HG02885 (cell line): Measurements from ENCODE around the gene CSNK1G1.
"Not testable (repeated sequence)": the region's sequence is repeated elsewhere in the genome, so short reads cannot be mapped to it uniquely, and the experiment has no call there.

Experiments
- ATAC-seq: cut with Tn5 transposase; IDR thresholded peaks from one replicate; pipeline ENCODE4 v1.9.1; 2021; ENCODE audit warnings: mild to moderate bottlenecking; ENCODE audit not compliant: unreplicated experiment, poor library complexity

CSNK1G1 gene

DNA sequence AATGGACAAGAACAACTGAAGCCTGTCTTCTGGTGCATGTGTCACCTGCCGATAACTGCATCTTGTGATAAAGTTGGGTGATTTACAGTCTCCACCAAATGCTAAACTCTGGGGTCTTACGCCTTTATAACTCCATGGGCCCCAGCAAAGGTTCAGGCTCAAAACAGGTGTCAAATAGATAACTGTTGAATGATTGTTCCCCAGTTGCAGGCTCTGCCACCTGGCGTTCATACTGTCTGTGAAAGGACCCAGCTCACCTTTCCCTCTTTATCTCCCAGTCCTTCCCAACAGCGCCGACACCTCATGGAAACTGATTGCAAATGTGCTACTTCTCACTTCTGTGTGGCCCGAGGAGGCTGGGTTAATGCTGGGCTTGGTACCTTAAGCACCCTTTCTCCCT is 212.7 kb downstream of the CSNK1G1 start:
- ATAC-seq, result no peak

DNA sequence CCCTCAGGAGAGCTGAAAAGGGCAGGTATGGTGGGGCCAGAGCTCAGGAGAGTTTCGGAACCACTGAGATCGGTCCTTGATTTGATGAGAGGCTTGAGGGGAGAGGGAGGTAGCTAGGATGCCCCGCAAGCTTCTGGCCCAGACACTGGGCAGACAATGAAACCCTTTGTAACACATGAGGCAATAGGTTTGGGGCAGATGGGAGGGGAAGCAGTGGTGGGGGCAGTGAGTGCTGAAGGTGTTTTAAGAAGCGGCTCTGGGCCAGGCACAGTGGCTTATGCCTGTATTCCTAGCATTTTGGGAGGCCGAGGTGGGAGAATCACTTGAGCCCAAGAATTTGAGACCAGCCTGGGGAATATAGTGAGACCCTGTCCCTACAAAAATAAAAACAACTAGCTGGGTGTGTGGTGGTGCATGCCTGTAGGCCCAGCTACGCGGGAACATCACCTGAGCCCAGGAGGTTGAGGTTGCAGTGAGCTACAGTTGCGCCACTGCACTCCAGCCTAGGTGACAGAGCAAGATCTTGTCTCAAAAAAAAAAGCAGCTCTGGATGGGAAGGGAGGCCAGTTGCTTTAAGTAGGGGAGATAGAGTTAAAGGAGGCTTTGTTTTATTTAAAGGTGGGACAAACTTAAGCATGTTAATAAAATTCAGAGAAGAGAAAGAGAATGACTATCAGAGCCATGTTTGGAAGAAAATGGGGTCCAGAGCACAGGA is 214.0 kb downstream of the CSNK1G1 start:
- no peak for ATAC-seq

DNA sequence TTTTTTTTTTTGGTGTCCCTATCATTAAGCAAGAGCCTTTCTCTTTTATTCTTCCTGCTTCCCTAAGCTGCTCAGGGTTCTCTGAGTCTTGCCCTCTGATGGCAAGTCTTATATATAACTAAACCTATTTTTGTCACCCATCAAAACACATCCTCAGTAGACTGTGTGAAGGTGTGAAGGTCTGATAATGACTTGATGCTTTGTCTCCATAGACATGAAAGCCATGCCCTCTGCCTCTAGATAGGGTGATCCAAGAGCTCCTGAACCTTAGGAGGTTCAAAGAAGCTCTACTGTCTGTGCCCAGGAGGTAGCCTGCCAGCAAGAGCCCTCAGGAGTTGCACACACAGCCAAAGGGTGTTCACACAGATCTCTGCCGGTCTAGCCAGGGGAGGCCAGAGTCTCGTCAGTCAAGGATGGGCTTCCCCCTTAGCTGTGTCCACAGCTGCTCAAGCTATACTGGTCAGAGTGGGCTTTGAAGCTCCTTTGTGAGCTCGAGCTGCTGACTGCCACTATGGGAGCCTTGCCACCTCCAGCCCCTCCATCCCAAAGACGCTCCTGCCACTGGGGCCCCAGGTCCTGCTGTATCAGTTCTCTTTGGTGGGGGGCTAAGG is 217.5 kb downstream of the CSNK1G1 start:
- no peak for ATAC-seq

DNA sequence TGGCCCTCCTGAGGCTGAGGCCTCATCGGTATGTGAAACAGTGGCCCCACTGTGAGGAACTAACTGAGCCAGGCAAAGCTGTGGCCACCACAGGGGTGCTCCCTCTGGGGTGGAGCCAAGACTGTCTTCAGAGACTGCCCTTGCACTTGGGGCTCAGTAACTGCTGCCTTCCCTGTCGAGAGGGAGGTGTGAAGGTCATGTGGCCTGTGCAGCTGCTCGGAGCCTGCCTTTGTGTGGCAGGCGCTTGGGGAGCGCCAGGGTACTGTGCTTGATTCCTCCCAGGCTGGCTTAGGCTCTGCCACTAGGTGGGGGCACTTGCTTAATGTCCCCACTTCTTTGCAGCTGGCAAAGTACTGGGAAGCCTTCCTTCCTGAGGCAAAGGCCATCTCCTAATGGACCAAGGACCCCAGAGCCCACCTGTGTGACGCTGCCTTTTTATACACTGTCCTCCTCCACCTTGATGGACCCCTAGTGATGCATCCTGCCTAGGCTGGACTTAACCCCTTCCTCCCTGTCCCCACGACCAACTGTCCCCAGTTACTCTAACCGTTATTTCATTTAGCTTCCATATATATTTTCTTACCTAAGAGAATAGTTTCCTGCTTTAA is 218.6 kb downstream of the CSNK1G1 start:
- no peak for ATAC-seq

DNA sequence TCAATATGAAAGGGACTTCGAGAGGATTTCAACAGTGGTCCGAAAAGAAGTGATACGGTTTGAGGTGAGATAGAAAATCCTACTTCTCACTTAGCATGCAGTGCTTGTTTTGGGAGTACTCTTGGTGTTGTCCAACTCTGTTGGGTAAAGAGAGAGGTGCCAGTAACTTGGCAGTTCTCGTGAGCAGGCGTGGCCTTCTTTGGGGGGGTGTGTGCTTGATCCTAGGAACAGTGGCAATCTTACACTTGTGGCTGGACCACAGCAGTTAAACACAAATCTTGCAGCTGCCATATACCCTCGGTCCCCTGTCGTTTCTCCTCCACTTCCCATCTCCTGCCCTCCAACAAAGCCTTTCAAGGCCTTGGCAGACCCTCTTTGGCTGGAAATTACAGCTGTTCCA is 219.6 kb downstream of the CSNK1G1 start:
- no peak for ATAC-seq

DNA sequence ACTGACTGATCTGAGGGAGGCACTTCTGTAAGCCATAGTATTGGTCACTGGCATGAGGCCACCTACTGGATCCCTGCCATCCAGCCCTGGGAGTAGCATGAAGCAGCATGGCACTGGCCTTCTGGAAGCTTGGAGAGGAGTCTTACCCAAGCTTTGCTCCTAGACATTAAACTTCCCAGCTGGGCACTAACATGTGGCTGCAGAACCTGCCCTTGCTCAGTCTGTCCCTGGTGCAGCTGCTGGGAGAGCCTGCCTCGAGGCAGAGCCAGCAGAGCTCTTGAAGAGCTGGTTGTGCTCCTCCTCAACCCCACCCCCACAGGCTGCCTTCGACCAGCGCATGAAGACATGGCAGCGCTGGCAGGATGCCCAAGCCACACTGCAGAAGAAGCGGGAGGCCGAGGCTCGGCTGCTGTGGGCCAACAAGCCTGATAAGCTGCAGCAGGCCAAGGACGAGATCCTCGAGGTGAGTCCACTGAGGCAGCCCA is 221.6 kb downstream of the CSNK1G1 start:
- no peak for ATAC-seq

DNA sequence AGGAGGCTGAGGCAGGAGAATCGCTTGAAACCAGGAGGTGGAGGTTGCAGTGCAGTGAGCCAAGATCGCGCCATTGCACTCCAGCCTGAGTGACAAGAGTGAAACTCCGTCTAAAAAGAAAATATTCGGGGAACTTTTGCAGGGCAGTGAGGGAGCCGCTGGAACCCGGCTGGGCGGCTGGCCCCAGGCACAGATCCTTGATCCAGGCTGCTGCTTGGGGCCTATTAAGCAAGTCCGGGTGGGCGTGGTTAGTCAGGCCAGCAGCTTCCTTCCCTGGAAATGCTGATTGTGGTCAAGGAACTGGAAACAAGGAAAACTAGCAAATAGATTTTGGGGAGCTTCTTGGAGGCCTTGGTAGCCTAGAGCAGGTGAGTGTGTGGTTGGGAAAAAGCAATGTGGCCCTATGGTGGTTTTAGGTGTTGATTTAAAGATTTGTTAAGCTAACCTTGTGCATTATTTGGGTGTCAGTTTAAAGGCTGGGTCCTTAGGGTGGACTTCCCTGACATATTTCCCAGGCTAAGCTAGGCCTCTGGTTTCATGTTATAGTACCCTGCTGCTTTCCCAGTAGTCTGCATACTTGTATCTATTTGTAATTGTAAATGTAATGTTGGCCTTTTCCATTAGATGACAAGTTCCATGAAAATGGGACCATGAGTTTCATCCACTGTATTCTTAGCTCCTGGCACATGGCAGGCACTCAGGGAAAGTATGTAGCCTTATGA is 222.2 kb downstream of the CSNK1G1 start:
- no peak for ATAC-seq

DNA sequence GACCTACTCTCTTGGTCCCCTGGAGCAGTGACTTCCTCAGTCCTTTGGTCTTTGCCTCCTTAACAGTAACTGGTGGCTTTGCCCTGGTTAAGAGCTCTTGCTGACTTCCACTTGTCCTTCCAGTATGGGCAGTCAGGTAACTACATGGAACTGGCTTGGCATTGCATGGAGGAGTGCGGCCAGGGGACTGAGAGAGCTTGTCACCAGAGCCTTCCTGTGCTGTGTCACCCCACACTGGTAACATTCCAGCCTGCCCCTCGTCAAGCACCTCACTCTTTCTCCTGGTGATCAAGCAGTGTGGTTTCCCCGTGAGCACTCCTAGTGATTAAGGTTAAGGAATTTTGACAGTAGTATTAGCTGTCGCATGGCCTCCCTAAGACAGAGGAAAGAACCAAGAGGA is 223.8 kb downstream of the CSNK1G1 start:
- ATAC-seq, result no peak

DNA sequence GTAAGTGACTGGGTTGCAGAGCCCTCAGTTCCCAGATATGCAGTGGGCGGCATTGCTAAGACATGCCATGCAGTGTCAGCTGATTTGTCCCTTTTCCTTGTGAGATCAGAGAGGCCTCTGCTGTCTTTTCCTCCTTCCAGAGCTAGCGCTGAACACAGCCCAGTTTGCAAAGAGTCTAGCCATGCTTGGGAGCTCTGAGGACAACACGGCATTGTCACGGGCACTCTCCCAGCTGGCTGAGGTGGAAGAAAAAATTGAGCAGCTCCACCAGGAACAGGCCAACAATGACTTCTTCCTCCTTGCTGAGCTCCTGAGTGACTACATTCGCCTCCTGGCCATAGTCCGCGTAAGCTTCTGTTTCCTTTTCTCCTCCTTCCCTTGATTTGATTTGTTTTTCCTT is 224.4 kb downstream of the CSNK1G1 start:
- no peak for ATAC-seq

DNA sequence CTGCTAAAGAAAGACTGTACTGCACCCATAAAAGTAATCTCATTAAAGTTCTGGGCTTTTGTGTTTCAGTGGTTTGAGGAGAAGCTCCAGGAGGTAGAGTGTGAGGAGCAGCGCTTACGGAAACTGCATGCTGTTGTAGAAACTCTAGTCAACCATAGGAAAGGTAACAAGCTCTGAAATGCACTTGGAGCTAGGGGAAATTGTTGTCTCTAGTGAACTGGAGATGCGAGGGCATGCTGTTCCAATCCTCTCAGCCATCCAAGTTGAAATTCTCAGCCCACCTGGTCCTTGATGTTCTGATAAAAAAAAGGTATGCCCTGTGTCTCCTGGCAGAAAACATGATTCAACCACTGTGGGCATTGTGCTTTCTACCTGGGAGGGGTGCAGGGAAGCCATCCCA is 225.8 kb downstream of the CSNK1G1 start:
- ATAC-seq, result no peak

DNA sequence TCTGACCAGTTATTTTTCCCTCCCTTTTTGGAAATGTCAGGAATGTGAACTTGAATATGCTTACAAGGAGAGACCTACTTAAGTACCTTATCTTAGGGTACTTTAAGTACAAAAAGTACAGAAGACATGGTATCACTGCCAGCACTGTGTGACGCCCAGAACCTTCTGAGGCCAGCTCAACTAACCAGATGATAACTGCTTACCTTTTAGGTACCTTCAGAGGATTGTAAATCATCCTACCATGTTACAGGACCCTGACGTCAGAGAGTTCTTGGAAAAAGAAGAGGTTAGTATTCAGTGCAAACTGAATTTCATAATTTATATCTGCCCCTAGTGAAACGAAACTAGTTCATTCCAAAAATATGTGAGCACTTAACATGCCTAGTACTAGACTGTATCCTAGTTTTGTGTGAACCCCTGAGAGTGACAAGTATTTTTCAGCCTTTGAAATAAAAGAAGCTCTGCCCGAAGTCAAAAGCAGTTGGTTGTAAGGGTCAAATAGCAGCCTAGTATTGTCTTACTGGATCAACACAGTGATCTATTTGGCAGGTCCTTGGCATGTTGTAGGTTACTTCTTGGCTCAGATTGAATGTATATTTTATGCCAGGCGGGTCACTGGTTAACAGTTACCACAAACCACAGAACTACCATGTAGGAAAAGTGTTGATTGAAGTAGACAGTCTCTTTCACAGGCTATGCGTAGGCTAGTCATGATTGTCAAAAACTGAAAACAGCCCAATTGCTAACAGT is 228.3 kb downstream of the CSNK1G1 start:
- no peak for ATAC-seq

DNA sequence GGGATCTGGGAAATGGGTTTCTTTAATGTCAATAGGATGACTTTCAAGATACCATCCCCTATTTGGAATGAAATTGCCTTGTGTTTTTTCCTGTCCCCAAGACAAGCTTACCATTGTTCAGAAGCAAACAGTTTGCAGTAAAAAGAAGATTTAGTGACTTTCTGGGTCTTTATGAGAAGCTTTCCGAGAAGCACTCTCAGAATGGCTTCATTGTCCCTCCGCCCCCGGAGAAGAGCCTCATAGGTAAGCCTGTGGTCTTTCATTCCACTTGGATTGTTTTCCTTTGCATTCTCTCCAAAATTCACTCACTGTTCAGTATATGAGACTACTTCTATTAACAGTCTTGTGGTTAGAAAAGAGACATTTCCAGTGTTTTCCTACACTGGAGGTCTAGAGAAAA is 230.0 kb downstream of the CSNK1G1 start:
- no peak for ATAC-seq

DNA sequence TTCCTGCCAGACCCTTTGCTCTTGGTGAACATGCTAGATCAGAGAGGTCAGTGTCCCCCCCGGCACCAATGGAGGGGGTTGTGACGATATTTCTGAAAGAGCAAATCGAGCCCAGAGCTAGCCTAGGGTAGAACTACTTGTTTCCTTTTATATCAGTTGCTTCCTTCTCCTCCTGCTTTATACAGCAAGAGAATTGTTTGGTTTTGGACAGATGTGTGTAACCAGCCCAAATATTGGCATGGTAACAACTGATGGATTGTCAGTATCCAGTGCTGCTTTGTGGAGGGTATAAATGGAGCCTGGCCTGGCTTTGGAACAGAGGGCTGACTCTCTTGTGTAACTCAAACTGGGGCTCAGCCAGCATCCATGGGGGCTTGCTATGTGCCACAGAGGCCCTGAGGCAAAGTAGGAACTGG is 233.0 kb downstream of the CSNK1G1 start:
- ATAC-seq, result no peak

DNA sequence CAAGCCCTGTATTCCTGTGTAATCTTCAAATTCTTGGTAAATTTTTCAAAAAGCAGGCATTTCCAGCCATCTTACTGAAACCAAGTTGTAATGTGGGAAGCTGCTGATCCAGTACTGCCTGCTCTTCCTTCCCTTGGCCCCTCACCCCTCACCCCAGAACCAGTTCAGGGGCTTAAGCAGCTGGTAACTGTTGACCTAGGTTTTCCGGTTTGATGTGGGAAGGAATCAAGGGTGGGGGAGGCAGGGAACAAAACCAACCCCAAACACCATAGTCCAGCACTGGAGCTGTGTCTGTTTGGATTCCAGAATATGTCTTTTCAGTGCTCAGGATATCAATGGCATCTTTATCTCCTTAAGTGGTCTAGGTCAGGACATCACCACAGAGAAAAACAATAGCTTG is 233.5 kb downstream of the CSNK1G1 start:
- ATAC-seq, result no peak

DNA sequence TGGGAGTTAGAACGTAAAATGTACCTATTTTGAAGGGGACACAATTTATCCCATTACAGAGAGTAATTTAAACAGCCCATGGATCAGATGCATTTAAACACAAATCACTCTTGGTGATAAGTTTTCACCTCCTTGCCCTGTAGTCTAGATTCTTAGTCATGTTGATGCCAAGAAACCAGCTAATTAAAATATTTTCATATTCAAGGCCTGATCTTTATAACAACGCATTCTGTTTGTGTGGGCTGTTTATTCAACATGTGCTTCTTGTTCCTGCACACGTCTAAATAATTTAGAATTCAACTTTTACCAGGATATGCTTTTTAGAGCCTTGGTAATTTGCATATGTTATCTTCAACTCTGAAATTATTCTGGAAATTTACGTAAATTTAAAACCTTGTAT is 234.4 kb downstream of the CSNK1G1 start:
- no peak for ATAC-seq

DNA sequence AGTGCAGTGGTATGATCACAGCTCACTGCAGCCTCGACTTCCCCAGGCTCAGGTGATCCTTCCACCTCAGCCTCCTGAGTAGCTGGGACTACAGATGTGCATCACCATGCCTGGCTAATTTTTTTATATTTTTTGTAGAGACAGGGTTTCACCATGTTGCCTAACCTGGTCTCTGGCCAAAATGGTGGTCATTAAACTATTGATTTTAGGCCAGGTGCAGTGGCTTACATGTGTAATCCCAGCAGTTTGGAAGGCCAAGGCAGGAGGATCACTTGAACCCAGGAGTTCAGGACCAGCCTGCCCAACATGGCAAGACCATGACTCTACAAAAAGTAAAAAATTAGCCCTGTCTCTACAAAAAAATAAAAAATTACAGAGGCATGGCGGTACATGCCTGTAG is 235.7 kb downstream of the CSNK1G1 start:
- ATAC-seq, result not testable (repeated sequence)

DNA sequence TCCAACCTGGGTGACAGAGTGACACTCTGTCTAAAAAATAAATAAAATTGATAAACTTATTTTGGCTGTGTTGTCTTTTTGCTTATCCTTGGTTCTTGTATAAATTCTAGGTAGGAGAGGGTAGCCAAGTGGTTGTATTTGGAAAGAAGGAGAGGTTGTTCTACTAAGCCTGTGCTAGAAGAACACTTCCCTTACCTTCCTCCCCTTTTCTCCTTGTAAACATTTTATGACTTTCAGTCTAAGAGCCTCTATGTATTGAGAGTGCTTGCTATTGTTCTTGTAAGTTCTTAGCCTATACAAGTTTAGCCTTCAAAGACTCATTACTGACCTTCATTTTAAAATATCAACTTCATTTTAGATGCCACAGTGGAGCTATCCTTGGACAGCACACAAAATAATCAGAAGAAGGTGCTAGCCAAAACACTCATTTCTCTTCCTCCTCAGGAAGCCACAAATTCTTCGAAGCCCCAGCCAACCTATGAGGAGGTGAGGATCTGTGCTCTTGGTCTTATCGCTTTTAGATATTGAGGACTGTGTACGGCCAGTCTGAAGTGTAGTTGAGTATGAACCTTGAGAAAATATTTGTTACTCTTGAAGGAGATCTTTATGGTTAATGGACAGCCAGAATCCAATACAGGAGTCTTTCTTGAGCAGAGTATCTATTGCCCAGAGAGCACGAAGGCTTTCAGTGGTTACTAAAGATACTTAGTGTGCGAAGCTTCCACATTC is 238.1 kb downstream of the CSNK1G1 start:
- ATAC-seq, result no peak
